Measurements from ENCODE around the gene HSPA9. TPM values are rescaled to one million over a fixed set of nuclear protein-coding genes. Genes with fewer than 3 reads are reported as not detected.
"Not testable (repeated sequence)": the region's sequence is repeated elsewhere in the genome, so short reads cannot be mapped to it uniquely, and the experiment has no call there.

Gene HSPA9
- total RNA-seq, 1 experiment from 2014 or later = 805 TPM

DNA sequence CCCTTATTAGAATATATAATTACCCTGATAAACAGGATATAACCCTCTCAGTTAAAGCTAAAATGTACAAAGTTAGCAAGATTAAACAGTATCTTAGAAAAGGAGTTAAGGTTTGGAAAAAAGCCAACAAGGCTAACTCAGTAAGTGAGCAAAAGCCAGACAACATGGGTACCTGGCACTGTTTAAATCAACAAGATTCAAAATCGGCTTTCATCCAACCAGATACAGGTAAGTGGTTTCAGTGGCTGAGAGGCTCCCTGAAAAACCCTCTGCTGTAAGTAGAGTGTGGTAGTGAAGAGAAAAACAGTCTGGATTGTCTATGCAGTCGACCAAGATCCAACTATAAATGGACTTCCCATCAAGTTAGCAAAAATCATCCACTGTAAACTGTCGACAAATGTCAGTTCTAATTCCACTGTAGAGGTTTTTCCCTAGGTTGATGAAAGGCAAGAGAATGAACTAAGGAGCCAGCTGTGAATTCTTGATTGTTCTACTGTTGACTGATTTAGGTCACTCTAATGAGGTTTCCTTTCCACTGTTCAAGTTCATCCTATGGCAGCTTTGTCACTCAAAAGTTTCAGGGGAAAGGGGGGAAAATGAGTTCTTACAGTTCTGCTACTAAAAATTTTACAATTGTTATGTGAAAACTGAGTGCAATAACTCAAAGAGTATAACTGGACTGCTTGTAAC, 59.5 kb downstream of the HSPA9 start:
- in situ Hi-C loops (cut with HindIII; ENCODE audit: low pct_unique_long_range_greater_than_20kb, low sequenced_read_pairs) = no loop called here
- DNase-seq (ENCODE audit: low read depth, low spot score) = no peak

DNA sequence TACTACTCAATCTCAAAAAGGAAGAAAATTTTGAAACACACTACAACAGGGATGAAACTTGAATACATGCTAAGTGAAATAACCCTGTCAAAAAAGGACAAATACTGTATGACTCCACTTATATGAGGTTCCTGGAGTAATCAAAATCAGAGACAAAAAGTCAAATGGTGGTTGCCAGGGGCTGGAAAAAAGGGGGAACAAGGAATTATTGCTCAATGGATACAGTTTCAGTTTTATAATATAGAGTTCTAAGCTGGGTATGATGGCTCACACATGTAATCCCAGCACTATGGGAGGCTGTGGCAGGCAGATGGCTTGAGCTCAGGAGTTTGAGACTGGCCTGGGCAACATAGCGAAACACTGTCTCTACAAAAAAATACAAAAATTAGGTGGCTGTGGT, 61.2 kb downstream of the HSPA9 start:
- in situ Hi-C loops (cut with HindIII; ENCODE audit: low pct_unique_long_range_greater_than_20kb, low sequenced_read_pairs) = no loop called here
- no peak for DNase-seq (ENCODE audit: low read depth, low spot score)

DNA sequence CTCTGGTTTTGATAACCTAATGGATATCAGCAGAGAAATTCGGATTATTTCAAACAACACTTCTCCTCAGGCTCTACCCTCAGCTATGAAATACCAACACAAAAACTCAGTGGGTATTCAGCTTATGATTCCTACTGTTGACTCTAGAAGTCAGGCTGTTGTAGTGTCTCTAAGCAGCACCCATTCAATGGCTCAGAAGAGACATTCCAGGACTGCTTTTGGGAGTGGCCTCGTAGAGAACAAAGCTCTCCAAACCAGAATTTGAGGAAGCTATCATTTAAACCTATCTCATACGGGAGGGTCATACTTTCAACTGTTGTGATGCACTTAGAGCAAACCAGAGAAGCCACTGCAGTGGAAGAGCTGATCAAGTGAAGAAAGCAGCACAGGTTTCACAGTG, 66.2 kb downstream of the HSPA9 start:
- no peak for DNase-seq (ENCODE audit: low read depth, low spot score)
- in situ Hi-C loops (cut with HindIII; ENCODE audit: low pct_unique_long_range_greater_than_20kb, low sequenced_read_pairs) = no loop called here

DNA sequence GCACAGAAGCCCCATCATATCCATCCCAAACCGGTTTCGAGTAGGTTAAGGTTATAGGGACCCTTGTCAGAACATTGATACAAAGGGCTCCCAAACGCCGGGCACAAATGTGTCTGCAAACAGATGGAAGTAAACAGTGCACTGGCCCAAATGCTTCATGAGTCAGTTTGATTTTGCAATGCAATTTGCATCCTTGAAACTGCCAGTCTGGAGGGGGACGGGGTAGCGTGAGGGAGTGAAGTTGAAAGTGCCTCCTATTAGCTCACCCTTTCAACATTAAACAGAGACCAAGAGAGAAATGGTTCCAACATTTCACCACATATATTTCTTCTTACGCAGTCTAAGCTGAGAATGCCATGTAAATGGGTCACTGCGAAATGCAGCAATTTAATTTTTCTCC, 67.7 kb downstream of the HSPA9 start:
- DNase-seq (ENCODE audit: low read depth, low spot score); in situ Hi-C loops (cut with HindIII; ENCODE audit: low pct_unique_long_range_greater_than_20kb, low sequenced_read_pairs): not testable (repeated sequence)

DNA sequence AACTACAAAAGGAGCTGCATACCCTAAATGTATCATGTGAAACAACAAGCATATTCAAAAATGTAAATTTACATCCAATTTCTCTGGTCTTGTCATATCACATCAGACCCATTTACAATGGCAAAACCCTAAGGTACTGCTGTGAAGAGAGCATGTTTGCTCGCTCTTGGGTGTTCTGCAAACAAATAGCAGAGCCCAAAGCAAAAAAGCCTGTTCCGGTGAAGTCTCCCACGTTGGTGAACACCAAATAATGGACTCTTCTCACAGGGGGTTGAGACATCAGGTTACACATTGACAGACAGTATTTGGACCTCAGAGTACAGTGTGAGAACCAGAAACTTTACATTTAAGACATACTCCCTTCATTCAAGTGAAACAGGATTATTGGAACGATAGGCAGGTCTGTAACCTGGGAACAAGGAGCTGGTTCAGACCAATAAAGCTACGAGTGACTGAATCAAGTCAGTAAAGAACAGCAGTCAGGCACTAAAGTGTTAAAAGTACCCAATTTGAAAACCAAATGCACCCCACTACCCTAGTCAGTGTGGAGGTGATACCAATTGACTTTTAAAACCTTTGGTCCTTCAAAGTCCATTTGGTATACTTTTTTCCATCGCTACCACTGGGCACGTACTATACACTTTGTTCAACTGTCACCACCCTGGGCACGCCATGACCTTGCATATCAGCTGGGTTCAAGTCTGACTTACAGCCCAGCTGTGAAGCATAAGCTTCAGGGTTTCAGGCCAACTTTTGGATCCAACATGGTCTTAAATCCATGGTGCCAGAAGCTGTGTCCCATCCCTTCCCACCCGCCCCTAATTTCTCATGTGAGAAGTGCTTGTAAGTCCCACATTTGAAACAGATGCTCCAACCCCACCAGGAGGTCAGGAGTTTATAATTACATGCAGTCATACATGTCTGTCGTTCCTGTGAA, 68.6 kb downstream of the HSPA9 start:
- no peak for DNase-seq (ENCODE audit: low read depth, low spot score)
- in situ Hi-C loops (cut with HindIII; ENCODE audit: low pct_unique_long_range_greater_than_20kb, low sequenced_read_pairs) = no loop called here

DNA sequence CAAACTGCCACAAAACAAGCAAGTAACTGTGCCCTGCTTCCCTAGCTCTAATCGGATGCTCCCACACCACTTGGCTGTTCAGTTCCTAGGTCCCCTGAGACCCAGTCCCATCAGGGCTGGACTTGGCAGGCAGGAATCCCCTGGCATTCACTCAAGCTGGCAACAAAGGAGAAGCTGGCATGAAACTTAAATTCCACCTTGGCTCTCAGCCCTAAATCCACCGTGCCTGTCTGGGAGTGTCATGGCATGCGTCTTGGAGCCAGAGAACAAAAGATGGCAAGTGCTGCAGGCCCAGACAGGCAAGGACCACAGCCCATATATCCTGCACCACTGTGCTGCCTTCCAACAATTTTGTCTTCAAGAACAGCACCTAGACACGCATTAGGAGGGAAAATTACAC, 70.4 kb downstream of the HSPA9 start:
- in situ Hi-C loops (cut with HindIII; ENCODE audit: low pct_unique_long_range_greater_than_20kb, low sequenced_read_pairs) = no loop called here

More for the DNA sequence above, 70.4 kb downstream of the HSPA9 start:
- no peak for DNase-seq (ENCODE audit: low read depth, low spot score)

Small RNAs within 50 kb of the gene (small RNA-seq; reads per million reads assigned to genes)
- gene RF00154 = 183 to 1,030 reads per million in 2 experiments
- gene RF01210 = 0 to 0.08 reads per million in 2 experiments
- 238 to 854 reads per million in 2 experiments for gene SNORD63

Other genes starting within 250 kb of the HSPA9 start
- 9.0 and 9.3 TPM in 2 replicates for gene CDC25C, start 243.6 kb downstream of the HSPA9 start, total RNA-seq (2014; rRNA removed; shearing (Covaris generic))
- 18.5 and 19.5 TPM in 2 replicates for gene FAM53C, start 237.1 kb downstream of the HSPA9 start, total RNA-seq (2014; rRNA removed; shearing (Covaris generic))
- 42.9 and 44.3 TPM in 2 replicates for gene KDM3B, start 222.7 kb downstream of the HSPA9 start, total RNA-seq (2014; rRNA removed; shearing (Covaris generic))
- 0.32 and 2.7 TPM in 2 replicates for gene REEP2, start 136.3 kb downstream of the HSPA9 start, total RNA-seq (2014; rRNA removed; shearing (Covaris generic))
- gene EGR1, start 109.9 kb downstream of the HSPA9 start, total RNA-seq (2014; rRNA removed; shearing (Covaris generic)) = 1.9 and 2.8 TPM in 2 replicates
- gene ETF1, start 32.2 kb downstream of the HSPA9 start, total RNA-seq (2014; rRNA removed; shearing (Covaris generic)) = 196 and 213 TPM in 2 replicates
- 311 and 315 TPM in 2 replicates for gene CTNNA1, start 178.0 kb upstream of the HSPA9 start, total RNA-seq (2014; rRNA removed; shearing (Covaris generic))